HL-60 (cell line): ENCODE measurements around the gene GALNT17.

Experiments
- DNase-seq, 2 experiments: peaks; one replicate each; pipeline ENCODE4 v3.0.0-alpha.2; 2010 to 2020; ENCODE audit warnings: low read depth in 1 of 2, low spot score in 1 of 2
- H3K27ac ChIP-seq: fragments of 250-450 bp; sonication (Bioruptor Pico); replicated peaks from 2 replicates; pipeline ENCODE4 v1.5.1; 2020; ENCODE audit warnings: mild to moderate bottlenecking, moderate library complexity
- H3K27me3 ChIP-seq: fragments of 250-450 bp; sonication (Bioruptor Pico); 2 replicates; pipeline ENCODE4 v1.5.1; 2021; ENCODE audit warnings: mild to moderate bottlenecking, moderate library complexity; ENCODE audit not compliant: insufficient read depth, poor library complexity, severe bottlenecking
- H3K4me3 ChIP-seq: replicated peaks from 2 replicates; pipeline ENCODE4 v1.5.1; 2011; ENCODE audit warnings: mild to moderate bottlenecking, control low read depth, low read length; ENCODE audit not compliant: insufficient read depth
- GABPA ChIP-seq: IDR thresholded peaks from 2 replicates; pipeline ENCODE4 v1.6.1; 2012; ENCODE audit warnings: low read depth
- POLR2AphosphoS5 ChIP-seq: IDR thresholded peaks from 2 replicates; pipeline ENCODE4 v1.6.1; 2012; ENCODE audit warnings: low read depth
- SPI1 ChIP-seq: IDR thresholded peaks from 2 replicates; pipeline ENCODE4 v1.6.1; 2012; ENCODE audit warnings: low read depth, mild to moderate bottlenecking, borderline replicate concordance
- TF ChIP-seq, protein P1 (sequence below): IDR thresholded peaks from one replicate; pipeline ENCODE4 v1.5.1; 2011; ENCODE audit warnings: low read length, control low read depth, inconsistent platforms; ENCODE audit not compliant: insufficient read depth
- TF ChIP-seq, protein P2 (sequence below): IDR thresholded peaks from 2 replicates; pipeline ENCODE4 v1.6.1; 2012; ENCODE audit warnings: low read depth; ENCODE audit not compliant: insufficient replicate concordance

Gene GALNT17

DNA sequence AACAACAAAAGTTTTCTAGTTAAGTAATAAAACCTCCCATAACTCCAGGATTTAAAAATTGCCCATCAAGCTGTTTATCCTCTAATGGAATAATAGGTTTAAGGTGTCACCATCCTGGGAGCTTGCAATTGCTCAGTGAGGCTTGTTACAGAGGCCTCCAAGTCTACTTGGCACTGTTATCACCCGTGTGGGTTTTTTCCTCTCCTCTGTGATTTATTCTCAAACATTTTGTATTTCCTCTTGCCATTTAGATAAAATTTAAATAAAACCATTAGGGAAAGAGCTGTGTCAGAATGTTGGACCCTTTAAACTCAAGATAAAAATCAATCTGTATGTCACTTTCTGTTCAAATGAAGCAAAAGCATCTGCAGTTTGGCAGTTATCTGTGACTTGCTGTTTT is 202.6 kb downstream of the GALNT17 start:
- H3K27me3 ChIP-seq = no peaks in the 10 kb centered on the region
- no peak overlapping the region for H3K27ac ChIP-seq
- no peak overlapping the region for H3K4me3 ChIP-seq
- TF ChIP-seq POLR2AphosphoS5 (no peak), GABPA (no peak), SPI1 (no peak)
- TF ChIP-seq, protein P1, sequence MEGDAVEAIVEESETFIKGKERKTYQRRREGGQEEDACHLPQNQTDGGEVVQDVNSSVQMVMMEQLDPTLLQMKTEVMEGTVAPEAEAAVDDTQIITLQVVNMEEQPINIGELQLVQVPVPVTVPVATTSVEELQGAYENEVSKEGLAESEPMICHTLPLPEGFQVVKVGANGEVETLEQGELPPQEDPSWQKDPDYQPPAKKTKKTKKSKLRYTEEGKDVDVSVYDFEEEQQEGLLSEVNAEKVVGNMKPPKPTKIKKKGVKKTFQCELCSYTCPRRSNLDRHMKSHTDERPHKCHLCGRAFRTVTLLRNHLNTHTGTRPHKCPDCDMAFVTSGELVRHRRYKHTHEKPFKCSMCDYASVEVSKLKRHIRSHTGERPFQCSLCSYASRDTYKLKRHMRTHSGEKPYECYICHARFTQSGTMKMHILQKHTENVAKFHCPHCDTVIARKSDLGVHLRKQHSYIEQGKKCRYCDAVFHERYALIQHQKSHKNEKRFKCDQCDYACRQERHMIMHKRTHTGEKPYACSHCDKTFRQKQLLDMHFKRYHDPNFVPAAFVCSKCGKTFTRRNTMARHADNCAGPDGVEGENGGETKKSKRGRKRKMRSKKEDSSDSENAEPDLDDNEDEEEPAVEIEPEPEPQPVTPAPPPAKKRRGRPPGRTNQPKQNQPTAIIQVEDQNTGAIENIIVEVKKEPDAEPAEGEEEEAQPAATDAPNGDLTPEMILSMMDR = no peak
- TF ChIP-seq, protein P2, sequence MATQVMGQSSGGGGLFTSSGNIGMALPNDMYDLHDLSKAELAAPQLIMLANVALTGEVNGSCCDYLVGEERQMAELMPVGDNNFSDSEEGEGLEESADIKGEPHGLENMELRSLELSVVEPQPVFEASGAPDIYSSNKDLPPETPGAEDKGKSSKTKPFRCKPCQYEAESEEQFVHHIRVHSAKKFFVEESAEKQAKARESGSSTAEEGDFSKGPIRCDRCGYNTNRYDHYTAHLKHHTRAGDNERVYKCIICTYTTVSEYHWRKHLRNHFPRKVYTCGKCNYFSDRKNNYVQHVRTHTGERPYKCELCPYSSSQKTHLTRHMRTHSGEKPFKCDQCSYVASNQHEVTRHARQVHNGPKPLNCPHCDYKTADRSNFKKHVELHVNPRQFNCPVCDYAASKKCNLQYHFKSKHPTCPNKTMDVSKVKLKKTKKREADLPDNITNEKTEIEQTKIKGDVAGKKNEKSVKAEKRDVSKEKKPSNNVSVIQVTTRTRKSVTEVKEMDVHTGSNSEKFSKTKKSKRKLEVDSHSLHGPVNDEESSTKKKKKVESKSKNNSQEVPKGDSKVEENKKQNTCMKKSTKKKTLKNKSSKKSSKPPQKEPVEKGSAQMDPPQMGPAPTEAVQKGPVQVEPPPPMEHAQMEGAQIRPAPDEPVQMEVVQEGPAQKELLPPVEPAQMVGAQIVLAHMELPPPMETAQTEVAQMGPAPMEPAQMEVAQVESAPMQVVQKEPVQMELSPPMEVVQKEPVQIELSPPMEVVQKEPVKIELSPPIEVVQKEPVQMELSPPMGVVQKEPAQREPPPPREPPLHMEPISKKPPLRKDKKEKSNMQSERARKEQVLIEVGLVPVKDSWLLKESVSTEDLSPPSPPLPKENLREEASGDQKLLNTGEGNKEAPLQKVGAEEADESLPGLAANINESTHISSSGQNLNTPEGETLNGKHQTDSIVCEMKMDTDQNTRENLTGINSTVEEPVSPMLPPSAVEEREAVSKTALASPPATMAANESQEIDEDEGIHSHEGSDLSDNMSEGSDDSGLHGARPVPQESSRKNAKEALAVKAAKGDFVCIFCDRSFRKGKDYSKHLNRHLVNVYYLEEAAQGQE = no peak
- DNase-seq = no peak

DNA sequence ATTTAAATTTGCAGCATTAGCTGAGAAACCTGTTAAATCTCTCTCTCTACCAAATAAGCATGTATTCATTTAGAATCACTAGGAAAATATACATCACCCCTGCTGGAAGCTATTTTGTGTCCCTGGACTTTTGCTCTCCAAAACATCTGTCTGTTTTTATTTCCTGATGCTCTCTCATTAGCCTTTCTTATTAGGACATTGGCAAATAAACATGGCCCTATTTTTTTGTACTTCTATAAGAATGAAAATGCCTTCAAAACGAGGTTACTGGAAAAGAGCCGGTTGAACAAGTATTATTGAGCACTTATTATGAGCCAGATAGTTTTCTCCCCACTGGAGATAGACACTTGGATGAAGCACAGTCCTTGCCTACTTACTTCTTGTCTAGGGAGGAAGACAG is 206.9 kb downstream of the GALNT17 start:
- no peak for DNase-seq
- Histone ChIP-seq H3K27me3 (no peaks in the 10 kb centered on the region), H3K4me3 (no peak overlapping the region), H3K27ac (no peak overlapping the region)
- TF ChIP-seq SPI1 = no peak
- no peak for TF ChIP-seq GABPA
- TF ChIP-seq POLR2AphosphoS5 = no peak
- TF ChIP-seq, protein P2 = no peak
- TF ChIP-seq, protein P1 = no peak

DNA sequence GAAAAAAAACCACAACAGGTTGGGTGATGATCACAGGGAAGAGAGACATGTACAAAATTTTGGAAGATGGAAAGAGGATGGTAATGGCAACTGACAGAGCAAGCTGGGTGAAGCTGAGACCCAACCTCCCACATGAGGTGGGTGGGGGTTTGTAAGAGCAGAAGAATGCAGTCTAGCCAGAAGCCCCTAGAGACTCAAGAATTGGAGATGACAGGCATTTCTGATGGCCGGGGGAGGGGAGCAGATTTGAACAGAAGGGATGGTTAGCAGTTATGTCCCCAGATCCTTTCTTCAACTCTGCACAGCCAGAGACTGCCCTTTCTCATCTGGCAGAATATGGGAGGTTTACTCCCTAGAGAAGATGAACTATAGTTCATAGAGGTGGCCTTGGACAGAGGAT is 208.0 kb downstream of the GALNT17 start:
- no peak for DNase-seq
- TF ChIP-seq, protein P2 = no peak
- TF ChIP-seq POLR2AphosphoS5 = no peak
- no peak for TF ChIP-seq GABPA
- TF ChIP-seq SPI1 = no peak
- TF ChIP-seq, protein P1 = no peak
- H3K27me3 ChIP-seq = no peaks in the 10 kb centered on the region
- no peak overlapping the region for H3K27ac ChIP-seq
- no peak overlapping the region for H3K4me3 ChIP-seq
